Measurements from ENCODE around the gene NEURL1B. TPM values are rescaled to one million over a fixed set of nuclear protein-coding genes. Genes with fewer than 3 reads are reported as not detected.
A peak's percentile ranks its signal among the peaks of the same experiment; 100 is the strongest.

The NEURL1B gene
- total RNA-seq, 2 donors from 2014 or later, result 9.9 to 12.2 TPM

DNA sequence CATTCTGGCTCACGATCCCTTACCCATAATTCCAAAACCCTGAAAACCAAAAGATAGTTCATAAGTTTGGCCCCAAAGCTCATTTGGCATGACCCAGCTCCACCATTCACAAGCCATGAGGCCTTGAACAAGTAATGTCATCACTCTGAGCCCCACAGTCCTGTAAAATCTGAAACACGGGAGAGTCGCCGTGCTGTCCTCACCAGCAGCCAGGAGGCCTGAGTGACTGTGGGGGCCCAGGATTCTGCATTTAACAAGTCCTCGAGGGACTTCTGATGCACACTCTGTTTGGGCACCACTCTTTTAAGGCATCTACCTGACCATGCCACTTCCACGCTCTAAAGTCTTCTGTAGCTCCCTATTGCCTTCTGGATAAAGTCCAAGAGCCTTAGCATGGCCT is 89.2 kb downstream of the NEURL1B start:
- intact Hi-C loops (cut with DNase I), result no loop called here
- no peaks in the 10 kb centered on the region for H3K36me3 ChIP-seq (replicated peaks in 1 of 2; ENCODE audit: insufficient read depth in 1 of 2, low read depth in 2 of 2)
- 92 to 95% methylated on average over 6 of the region's 6 CpGs for WGBS, 2 donors

DNA sequence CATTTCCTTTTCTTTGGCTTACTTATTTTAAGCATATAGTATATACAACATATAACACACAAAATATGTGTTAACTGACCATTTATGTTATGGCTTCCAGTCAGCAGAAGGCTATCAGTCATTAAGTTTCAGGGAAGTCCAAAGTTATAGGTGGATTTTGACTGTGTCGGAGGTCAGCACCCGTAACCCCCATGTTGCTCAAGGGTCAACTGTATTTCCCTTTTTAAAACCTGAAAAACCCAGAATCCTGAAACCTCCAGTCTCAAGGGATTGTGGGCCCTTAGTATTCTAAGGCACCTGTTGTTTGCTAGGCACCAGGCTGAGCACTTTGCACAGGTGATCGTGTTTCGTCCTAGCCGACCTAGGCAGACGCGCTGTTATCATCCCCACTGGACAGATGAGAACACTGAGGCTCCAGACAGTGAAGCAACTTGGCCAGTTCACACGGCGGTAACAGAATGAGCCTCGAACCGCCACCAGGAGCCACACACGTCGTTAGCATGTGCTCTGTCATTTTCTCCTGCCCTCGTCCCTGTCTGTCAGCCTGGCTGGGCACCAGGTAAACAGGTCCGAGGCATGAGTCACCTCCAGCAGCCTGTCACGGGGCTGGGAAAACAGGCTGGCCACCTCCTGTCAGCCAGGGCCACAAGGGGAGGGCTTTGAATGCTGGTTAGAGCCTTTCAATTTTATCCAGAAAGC is 90.1 kb downstream of the NEURL1B start:
- Histone ChIP-seq H3K4me1 (peaks cover 34% of the 10 kb centered on the region), H3K9me3 (no peaks in the 10 kb centered on the region), H3K27ac (peak overlapping the region; percentile 36 to 92 (median 79)), H3K36me3 (replicated peaks in 1 of 2; ENCODE audit: insufficient read depth in 1 of 2, low read depth in 2 of 2) (no peaks in the 10 kb centered on the region), H3K4me3 (no peak overlapping the region), H3K27me3 (no peaks in the 10 kb centered on the region)
- intact Hi-C loops (cut with DNase I), result no loop called here
- 56 to 72% methylated on average over 11 to 16 of the region's 16 CpGs for WGBS, 2 donors
- TF ChIP-seq, protein P1, sequence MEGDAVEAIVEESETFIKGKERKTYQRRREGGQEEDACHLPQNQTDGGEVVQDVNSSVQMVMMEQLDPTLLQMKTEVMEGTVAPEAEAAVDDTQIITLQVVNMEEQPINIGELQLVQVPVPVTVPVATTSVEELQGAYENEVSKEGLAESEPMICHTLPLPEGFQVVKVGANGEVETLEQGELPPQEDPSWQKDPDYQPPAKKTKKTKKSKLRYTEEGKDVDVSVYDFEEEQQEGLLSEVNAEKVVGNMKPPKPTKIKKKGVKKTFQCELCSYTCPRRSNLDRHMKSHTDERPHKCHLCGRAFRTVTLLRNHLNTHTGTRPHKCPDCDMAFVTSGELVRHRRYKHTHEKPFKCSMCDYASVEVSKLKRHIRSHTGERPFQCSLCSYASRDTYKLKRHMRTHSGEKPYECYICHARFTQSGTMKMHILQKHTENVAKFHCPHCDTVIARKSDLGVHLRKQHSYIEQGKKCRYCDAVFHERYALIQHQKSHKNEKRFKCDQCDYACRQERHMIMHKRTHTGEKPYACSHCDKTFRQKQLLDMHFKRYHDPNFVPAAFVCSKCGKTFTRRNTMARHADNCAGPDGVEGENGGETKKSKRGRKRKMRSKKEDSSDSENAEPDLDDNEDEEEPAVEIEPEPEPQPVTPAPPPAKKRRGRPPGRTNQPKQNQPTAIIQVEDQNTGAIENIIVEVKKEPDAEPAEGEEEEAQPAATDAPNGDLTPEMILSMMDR (IDR thresholded peaks at IDR 0.05), result peak in 3 of 7 experiments; percentile 13 to 36 (median 34)
- TF ChIP-seq POLR2A (IDR thresholded peaks at IDR 0.05), result no peak
- ATAC-seq (peak; percentile 87), DNase-seq (peak; percentile 81 to 96 (median 86))

More for the DNA sequence above, 89.2 kb downstream of the NEURL1B start:
- Histone ChIP-seq H3K9me3 (no peaks in the 10 kb centered on the region), H3K27me3 (no peaks in the 10 kb centered on the region), H3K4me1 (peaks cover 34% of the 10 kb centered on the region), H3K4me3 (no peak overlapping the region), H3K27ac (no peak overlapping the region)
- no peak for TF ChIP-seq POLR2A (IDR thresholded peaks at IDR 0.05)
- TF ChIP-seq, protein P1 (IDR thresholded peaks at IDR 0.05), result no peak
- ATAC-seq, result no peak
- DNase-seq, result no peak

DNA sequence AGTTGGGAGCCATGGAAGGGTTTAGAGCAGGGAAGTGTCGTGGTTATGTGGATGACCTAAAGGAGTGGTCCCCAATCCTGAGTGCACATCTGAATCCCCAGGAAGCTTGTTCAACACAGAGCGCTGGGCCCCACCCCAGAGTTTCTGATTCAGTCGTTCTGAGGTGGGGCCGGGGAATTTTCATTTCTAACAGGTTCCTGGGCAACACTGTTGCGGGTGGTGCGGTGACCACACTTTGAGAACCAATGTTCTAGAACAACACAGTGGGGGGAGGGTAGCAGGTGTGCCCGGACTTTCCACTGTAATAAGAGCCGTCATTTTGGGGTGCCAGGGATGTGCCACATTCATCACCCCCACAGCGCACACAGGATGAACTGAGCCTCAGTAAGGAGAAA is 90.6 kb downstream of the NEURL1B start:
- ATAC-seq, result no peak
- Histone ChIP-seq H3K27ac (peak overlapping the region; percentile 36 to 92 (median 79)), H3K9me3 (no peaks in the 10 kb centered on the region), H3K27me3 (no peaks in the 10 kb centered on the region), H3K4me1 (peaks cover 34% of the 10 kb centered on the region), H3K4me3 (no peak overlapping the region), H3K36me3 (replicated peaks in 1 of 2; ENCODE audit: insufficient read depth in 1 of 2, low read depth in 2 of 2) (no peaks in the 10 kb centered on the region)
- no peak for DNase-seq
- no peak for TF ChIP-seq POLR2A (IDR thresholded peaks at IDR 0.05)
- TF ChIP-seq, protein P1 (IDR thresholded peaks at IDR 0.05), result no peak
- intact Hi-C loops (cut with DNase I), result no loop called here
- WGBS, 2 donors, result 78% methylated on average over 9 of the region's 9 CpGs; no CpG with 5 or more reads in 1 of the 2 donors

DNA sequence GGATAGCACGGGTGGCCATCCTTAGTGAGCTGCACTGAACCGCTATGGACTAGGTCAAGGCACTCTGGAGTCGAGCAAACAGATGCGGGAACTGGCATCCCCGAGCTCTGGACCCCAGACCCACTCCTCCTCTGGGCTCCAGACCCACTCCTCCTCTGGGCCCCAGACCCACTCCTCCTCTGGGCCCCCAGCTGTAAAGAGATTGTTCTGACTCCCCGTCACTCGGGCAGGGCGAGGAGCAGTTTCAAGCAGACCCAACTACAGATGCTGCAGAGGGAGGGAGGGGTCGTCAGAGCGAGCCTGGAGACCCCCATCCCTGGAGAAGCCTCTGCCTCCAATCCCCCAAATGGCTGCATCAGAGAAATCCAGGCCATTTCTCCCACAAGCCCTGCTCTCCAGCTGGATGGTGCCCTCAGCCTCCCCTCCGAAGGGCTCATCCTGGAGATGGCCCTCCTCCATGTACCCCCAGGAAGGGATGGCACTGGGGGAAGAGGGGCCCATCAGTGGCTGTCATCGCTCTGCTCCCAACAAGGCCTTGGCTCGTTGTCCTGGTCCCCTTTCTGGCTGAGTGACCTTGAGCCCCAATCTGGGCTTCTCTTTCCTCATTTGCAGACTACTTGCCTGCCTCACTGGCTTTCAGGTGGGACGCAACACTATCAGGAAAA is 91.3 kb downstream of the NEURL1B start:
- peaks cover 34% of the 10 kb centered on the region for H3K4me1 ChIP-seq
- TF ChIP-seq, protein P1 (IDR thresholded peaks at IDR 0.05), result no peak
- TF ChIP-seq POLR2A (IDR thresholded peaks at IDR 0.05), result no peak

More for the DNA sequence above, 91.3 kb downstream of the NEURL1B start:
- Histone ChIP-seq H3K27me3 (no peaks in the 10 kb centered on the region), H3K27ac (peak overlapping the region; percentile 57 to 92 (median 79)), H3K9me3 (no peaks in the 10 kb centered on the region), H3K4me3 (no peak overlapping the region), H3K36me3 (replicated peaks in 1 of 2; ENCODE audit: insufficient read depth in 1 of 2, low read depth in 2 of 2) (no peaks in the 10 kb centered on the region)
- WGBS, 2 donors, result 82 to 86% methylated on average over 6 to 14 of the region's 14 CpGs
- no peak for ATAC-seq
- intact Hi-C loops (cut with DNase I), result no loop called here
- no peak for DNase-seq

All from body of pancreas (tissue), 4 donors.